Esophagus squamous epithelium (tissue), 5 donors: ENCODE results near the gene KIF1B. TPM values are rescaled to one million over a fixed set of nuclear protein-coding genes. Genes with fewer than 3 reads are reported as not detected.

ENCODE experiments used
- DNase-seq: peaks from one replicate; lab custom pipeline; 2025; lab: John Stamatoyannopoulos, UW
- H3K27ac ChIP-seq, 4 donors: fragments of 200-600 bp; sonication (generic); one replicate each; pipeline ENCODE4 v1.5.1; 2016 to 2019; ENCODE audit warnings: mild to moderate bottlenecking in 1 of 4
- H3K27me3 ChIP-seq, 4 donors: fragments of 200-600 bp; sonication (generic); 1 replicate in 3 of 4; 2 replicates in 1 of 4; pipeline versions ENCODE4 v1.5.1 to v1.6.0; 2017 to 2021; ENCODE audit warnings: antibody characterized with exemption in 1 of 4
- H3K36me3 ChIP-seq, 3 donors: fragments of 200-600 bp; sonication (generic); one replicate each; pipeline ENCODE4 v1.5.1; 2016 to 2019
- H3K4me1 ChIP-seq, 3 donors: fragments of 200-600 bp; sonication (generic); one replicate each; pipeline ENCODE4 v1.5.1; 2017 to 2019
- H3K4me3 ChIP-seq, 4 donors: fragments of 200-600 bp; sonication (generic); 1 replicate in 3 of 4; 2 replicates in 1 of 4; pipeline ENCODE4 v1.5.1; 2016 to 2019; ENCODE audit warnings: mild to moderate bottlenecking in 2 of 4, moderate library complexity in 1 of 4
- H3K9me3 ChIP-seq, 3 donors: fragments of 200-600 bp; sonication (generic); one replicate each; pipeline ENCODE4 v1.5.1; 2016 to 2019
- POLR2A ChIP-seq, 4 donors: fragments of 450-650 bp; IDR thresholded peaks; one replicate each; pipeline ENCODE4 v1.6.1; 2017; ENCODE audit warnings: antibody characterized with exemption in 4 of 4, mild to moderate bottlenecking in 4 of 4, moderate library complexity in 3 of 4
- WGBS, 2 donors: methylation state at CpG; one replicate each; pipeline ENCODE4 v1.1.5; 2018; 5-methylcytosine and 5-hydroxymethylcytosine counted together
- intact Hi-C: fragments of 100-400 bp; cut with DNase I; formaldehyde crosslinking; loops from one replicate; pipeline ENCODE4 v1.15.0; 2022
- total RNA-seq, 4 donors: library from RNA; depleted of rRNA; stranded (reverse); fragments of >200 nt; gene quantifications; one replicate each; pipeline ENCODE4 v1.1.0, GENCODE V29; 2016
- TF ChIP-seq, protein P1 (sequence below), 6 experiments: fragments of 450-650 bp in 4 of 6; fragments of 200-600 bp in 2 of 6; sonication (generic) in 2 of 6; IDR thresholded peaks; one replicate each; pipeline ENCODE4 v1.5.1; 2016 to 2019; ENCODE audit warnings: antibody characterized with exemption in 6 of 6, mild to moderate bottlenecking in 4 of 6, moderate library complexity in 4 of 6
- donor health status: DM: yes; HTN: yes; CAD: no.

KIF1B gene
- total RNA-seq, 4 donors from 2014 or later, result 27.1 to 40.6 (median 38.1) TPM

DNA sequence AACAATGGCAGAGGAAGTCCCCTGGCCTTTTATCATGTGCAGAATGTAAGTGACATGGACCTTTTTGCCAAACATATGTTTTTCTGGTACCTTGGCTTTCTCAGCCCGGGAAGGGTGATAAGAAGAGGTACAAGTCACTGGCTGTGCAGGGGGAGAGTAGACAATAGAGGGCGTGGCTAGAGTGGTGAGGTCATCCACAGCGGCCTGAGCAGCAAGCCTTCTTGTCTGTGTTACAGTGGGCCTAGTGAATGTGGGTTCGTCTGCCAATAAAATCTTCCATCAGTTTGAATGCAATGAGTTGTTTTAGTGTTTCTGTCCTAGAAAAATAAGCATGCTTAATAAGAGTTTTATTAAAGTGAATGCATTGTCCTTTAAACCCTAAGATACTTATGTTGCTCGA lies 129.4 kb downstream of the KIF1B start:
- Histone ChIP-seq H3K36me3 (peaks cover 13 to 100% (median 16%) of the 10 kb centered on the region in 3 donors), H3K9me3 (no peaks in the 10 kb centered on the region), H3K27me3 (no peaks in the 10 kb centered on the region), H3K4me3 (no peak overlapping the region), H3K27ac (no peak overlapping the region), H3K4me1 (peaks cover 0 to 32% (median 0%) of the 10 kb centered on the region in 3 donors)
- DNase-seq, result no peak
- TF ChIP-seq POLR2A (IDR thresholded peaks at IDR 0.05), result no peak
- TF ChIP-seq, protein P1, sequence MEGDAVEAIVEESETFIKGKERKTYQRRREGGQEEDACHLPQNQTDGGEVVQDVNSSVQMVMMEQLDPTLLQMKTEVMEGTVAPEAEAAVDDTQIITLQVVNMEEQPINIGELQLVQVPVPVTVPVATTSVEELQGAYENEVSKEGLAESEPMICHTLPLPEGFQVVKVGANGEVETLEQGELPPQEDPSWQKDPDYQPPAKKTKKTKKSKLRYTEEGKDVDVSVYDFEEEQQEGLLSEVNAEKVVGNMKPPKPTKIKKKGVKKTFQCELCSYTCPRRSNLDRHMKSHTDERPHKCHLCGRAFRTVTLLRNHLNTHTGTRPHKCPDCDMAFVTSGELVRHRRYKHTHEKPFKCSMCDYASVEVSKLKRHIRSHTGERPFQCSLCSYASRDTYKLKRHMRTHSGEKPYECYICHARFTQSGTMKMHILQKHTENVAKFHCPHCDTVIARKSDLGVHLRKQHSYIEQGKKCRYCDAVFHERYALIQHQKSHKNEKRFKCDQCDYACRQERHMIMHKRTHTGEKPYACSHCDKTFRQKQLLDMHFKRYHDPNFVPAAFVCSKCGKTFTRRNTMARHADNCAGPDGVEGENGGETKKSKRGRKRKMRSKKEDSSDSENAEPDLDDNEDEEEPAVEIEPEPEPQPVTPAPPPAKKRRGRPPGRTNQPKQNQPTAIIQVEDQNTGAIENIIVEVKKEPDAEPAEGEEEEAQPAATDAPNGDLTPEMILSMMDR (IDR thresholded peaks at IDR 0.05), result no peak
- intact Hi-C loops, result loop anchor here (10.0 kb wide), 1 partner anchor 125 kb away; the partner anchor contains the start of gene KIF1B
- WGBS, 2 donors, result 35 to 48% methylated on average over 5 of the region's 5 CpGs

DNA sequence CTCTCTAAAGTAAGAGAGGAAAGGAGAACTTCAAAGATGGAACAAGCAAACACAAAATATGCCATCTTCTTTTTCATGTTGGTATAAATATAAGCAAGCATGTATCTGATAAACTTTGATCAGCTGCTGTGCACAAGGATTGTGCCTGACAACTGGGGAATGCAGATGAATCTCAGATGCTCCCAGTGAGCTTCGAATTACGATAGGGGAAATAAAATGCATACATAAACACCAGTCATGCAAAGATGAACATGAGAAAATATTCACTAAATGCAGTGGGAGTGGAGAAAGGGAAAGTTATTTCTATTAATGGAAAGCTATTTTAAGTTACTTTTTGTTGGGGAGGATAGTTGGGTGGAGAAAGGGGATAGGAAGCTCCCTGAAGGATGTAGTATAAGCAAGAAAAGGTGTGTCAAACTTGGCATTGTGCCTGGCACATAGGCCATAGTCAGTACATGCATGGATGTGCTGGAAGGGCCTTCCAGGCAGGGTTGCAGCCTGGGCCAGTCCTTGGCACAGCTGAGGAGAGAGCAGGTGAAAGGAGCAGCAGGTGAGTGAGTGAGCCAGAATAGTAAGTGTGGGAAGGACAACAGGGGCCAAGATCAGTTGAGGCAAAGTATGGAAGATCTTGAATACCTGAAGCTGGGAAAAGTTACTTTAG lies 130.7 kb downstream of the KIF1B start:
- TF ChIP-seq POLR2A (IDR thresholded peaks at IDR 0.05), result no peak
- TF ChIP-seq, protein P1 (IDR thresholded peaks at IDR 0.05), result no peak
- Histone ChIP-seq H3K36me3 (peaks cover 9 to 100% (median 16%) of the 10 kb centered on the region in 3 donors), H3K4me1 (peaks cover 0 to 32% (median 0%) of the 10 kb centered on the region in 3 donors), H3K9me3 (no peaks in the 10 kb centered on the region), H3K4me3 (no peak overlapping the region), H3K27me3 (no peaks in the 10 kb centered on the region), H3K27ac (no peak overlapping the region)
- intact Hi-C loops, result no loop called here
- WGBS, 2 donors, result 86 to 87% methylated on average over 2 of the region's 2 CpGs
- no peak for DNase-seq

DNA sequence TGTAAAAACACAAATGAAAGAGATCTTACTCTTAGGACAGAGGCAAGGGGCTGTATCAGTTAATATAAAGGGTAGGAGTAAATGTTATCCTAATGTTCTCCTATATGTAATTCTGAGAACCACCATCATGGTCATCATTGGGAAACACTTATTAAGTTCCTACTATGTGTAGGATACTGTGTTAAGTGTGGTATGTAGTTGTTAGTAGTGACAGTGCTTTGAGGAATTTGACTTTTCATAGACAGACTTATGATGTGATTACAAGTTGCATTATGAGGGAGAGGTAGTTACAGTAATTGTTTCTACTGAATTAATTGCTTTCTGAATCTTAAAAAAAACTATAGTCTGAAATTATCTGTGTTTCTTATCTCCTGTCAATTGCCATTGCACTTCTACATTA lies 136.7 kb downstream of the KIF1B start:
- DNase-seq, result no peak
- Histone ChIP-seq H3K27me3 (no peaks in the 10 kb centered on the region), H3K27ac (no peak overlapping the region), H3K4me3 (no peak overlapping the region), H3K4me1 (no peaks in the 10 kb centered on the region), H3K9me3 (no peaks in the 10 kb centered on the region), H3K36me3 (peaks cover 16 to 100% (median 20%) of the 10 kb centered on the region in 3 donors)
- TF ChIP-seq POLR2A (IDR thresholded peaks at IDR 0.05), result no peak
- TF ChIP-seq, protein P1 (IDR thresholded peaks at IDR 0.05), result no peak
- intact Hi-C loops, result no loop called here

DNA sequence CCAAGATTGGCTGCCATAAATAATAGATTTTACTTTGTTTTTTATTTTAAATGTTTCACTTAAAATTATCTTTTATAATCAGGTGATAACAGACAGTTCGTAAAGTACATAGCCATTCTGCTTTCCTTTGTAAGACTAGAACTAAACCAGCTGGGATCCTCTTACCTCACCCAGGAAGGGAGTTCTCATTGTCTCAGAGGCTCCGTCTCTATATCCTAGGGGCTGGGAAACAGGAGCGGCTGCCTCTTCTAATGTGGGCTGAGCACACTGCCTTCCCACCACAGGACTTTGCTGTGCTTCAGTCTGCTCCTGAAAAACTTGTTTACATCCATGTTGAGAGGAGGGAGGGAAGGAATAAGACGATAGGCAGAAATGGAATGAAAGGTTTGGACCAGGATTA lies 142.9 kb downstream of the KIF1B start:
- TF ChIP-seq POLR2A (IDR thresholded peaks at IDR 0.05), result no peak
- TF ChIP-seq, protein P1 (IDR thresholded peaks at IDR 0.05), result no peak
- no peaks in the 10 kb centered on the region for H3K27me3 ChIP-seq
- intact Hi-C loops, result no loop called here
- H3K9me3 ChIP-seq, result no peaks in the 10 kb centered on the region
- H3K4me1 ChIP-seq, result no peaks in the 10 kb centered on the region
- no peak overlapping the region for H3K27ac ChIP-seq
- H3K4me3 ChIP-seq, result no peak overlapping the region
- DNase-seq, result no peak
- H3K36me3 ChIP-seq, result peaks cover 6 to 81% (median 6%) of the 10 kb centered on the region in 3 donors
- 62 to 80% methylated on average over 4 of the region's 4 CpGs for WGBS, 2 donors

DNA sequence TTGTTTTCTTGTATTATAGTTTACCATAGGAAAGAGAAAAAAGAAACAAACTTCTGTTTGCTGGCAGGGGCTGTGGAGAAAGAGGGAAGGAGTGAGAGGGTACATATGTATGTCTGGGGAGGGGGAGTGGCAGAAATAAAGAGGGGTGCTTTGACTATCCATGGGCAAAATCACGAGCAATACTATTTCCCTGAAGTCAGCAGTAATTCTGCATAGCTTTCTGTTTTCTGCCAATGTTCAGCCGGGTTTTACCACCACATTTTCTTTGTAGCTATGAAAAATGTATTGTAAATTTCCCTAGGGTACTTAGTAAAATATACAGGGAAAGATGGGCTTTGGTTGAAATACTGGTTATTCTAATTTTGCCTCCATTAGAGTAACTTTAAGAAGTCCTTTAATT lies 143.3 kb downstream of the KIF1B start:
- 46 to 57% methylated on average over 2 of the region's 2 CpGs for WGBS, 2 donors
- Histone ChIP-seq H3K27me3 (no peaks in the 10 kb centered on the region), H3K4me3 (no peak overlapping the region), H3K4me1 (no peaks in the 10 kb centered on the region), H3K27ac (no peak overlapping the region), H3K9me3 (no peaks in the 10 kb centered on the region), H3K36me3 (peaks cover 1 to 77% (median 2%) of the 10 kb centered on the region in 3 donors)
- DNase-seq, result no peak
- TF ChIP-seq, protein P1 (IDR thresholded peaks at IDR 0.05), result no peak
- no peak for TF ChIP-seq POLR2A (IDR thresholded peaks at IDR 0.05)
- intact Hi-C loops, result no loop called here
